DMS79 (cell line): ENCODE data around the gene CCL3.
"Not testable (repeated sequence)": the region's sequence is repeated elsewhere in the genome, so short reads cannot be mapped to it uniquely, and the experiment has no call there.

ENCODE experiments used
- DNase-seq: peaks from one replicate; lab custom pipeline; 2025; lab: John Stamatoyannopoulos, UW

CCL3 gene

GRCh38 chr17:36089888-36090836, at the start of gene CCL3:
Gene CCL3 (minus strand): TSS chr17:36090143. CDS start chr17:36090058, 85 bp downstream.
- DNase-seq: no peak

- peak; percentile 27 for DNase-seq
Observed at GRCh38 chr17:36136439-36136838, 46.5 kb upstream of the CCL3 start.

GRCh38 chr17:36136036-36136435, 46.1 kb upstream of the CCL3 start:
- no peak for DNase-seq

- no peak for DNase-seq
Observed at GRCh38 chr17:36135465-36135864, 45.5 kb upstream of the CCL3 start.

- peak; percentile 61 for DNase-seq
Observed at GRCh38 chr17:36133602-36134236, 43.8 kb upstream of the CCL3 start.

- DNase-seq: no peak
Observed at GRCh38 chr17:36132421-36132831, 42.5 kb upstream of the CCL3 start.

GRCh38 chr17:36131931-36132330, 42.0 kb upstream of the CCL3 start:
- no peak for DNase-seq

GRCh38 chr17:36131421-36131820, 41.5 kb upstream of the CCL3 start:
- DNase-seq: no peak

GRCh38 chr17:36130346-36130745, 40.4 kb upstream of the CCL3 start:
- DNase-seq: no peak

GRCh38 chr17:36129616-36130015, 39.7 kb upstream of the CCL3 start:
- DNase-seq: no peak

GRCh38 chr17:36128411-36128978, 38.6 kb upstream of the CCL3 start:
- DNase-seq: no peak

- DNase-seq: no peak
Observed at GRCh38 chr17:36127911-36128310, 38.0 kb upstream of the CCL3 start.

GRCh38 chr17:36127199-36127893, 37.4 kb upstream of the CCL3 start:
- no peak for DNase-seq

- no peak for DNase-seq
Observed at GRCh38 chr17:36124879-36125824, 35.2 kb upstream of the CCL3 start.

- DNase-seq: no peak
Observed at GRCh38 chr17:36123431-36123830, 33.5 kb upstream of the CCL3 start.

GRCh38 chr17:36121099-36121498, 31.2 kb upstream of the CCL3 start:
- not testable (repeated sequence) for DNase-seq

GRCh38 chr17:36120221-36120620, 30.3 kb upstream of the CCL3 start:
- no peak for DNase-seq

- DNase-seq: no peak
Observed at GRCh38 chr17:36118477-36119353, 28.8 kb upstream of the CCL3 start.

GRCh38 chr17:36117505-36118382, 27.8 kb upstream of the CCL3 start:
- no peak for DNase-seq
